ENCODE results near the gene AADAC. TPM values are rescaled to one million over a fixed set of nuclear protein-coding genes. Genes with fewer than 3 reads are reported as not detected.

The AADAC gene
- total and polyA plus RNA-seq, 2 of the 13 experiments (the other 11 are each of a cell fraction or from before 2014, with no cell fraction given): 0.87 to 1.5 TPM

GRCh38 chr3:151856118-151856517, 42.2 kb downstream of the AADAC start:
- 74% methylated on average over 3 of the region's 3 CpGs for WGBS (ENCODE audit: low lambda C conversion rate)
- Histone ChIP-seq H3K4me2 (ENCODE audit: low read depth, low read length) (no peak overlapping the region), H3K36me3 (replicated peaks in 1 of 2; ENCODE audit: control insufficient read depth in 1 of 2, insufficient read depth in 2 of 2, low read length in 2 of 2) (no peaks in the 10 kb centered on the region), H3K9ac (ENCODE audit: insufficient read depth, low read depth, low read length) (no peak overlapping the region), H3K27me3 (ENCODE audit: control insufficient read depth in 1 of 2, insufficient read depth in 2 of 2, low read length in 2 of 2) (no peaks in the 10 kb centered on the region), H3K4me1 (ENCODE audit: insufficient read depth, low read length) (no peaks in the 10 kb centered on the region), H3K27ac (ENCODE audit: extremely low read length, insufficient read depth, low read length) (no peak overlapping the region), H3K79me2 (ENCODE audit: insufficient read depth, low read length) (no peaks in the 10 kb centered on the region), H3K9me3 (ENCODE audit: low read length) (no peaks in the 10 kb centered on the region), H2AFZ (ENCODE audit: low read length) (no peak overlapping the region), H4K20me1 (ENCODE audit: insufficient read depth, low read length) (no peaks in the 10 kb centered on the region), H3K4me3 (replicated peaks in 1 of 3; ENCODE audit: insufficient read depth in 1 of 3, low read depth in 2 of 3, low read length in 3 of 3) (no peak overlapping the region)
- intact Hi-C loops (cut with micrococcal nuclease; ENCODE audit: unreplicated experiment) (no loop called here), in situ Hi-C loops (cut with HindIII; ENCODE audit: extremely low pct_ligation_motif_present, low pct_unique_long_range_greater_than_20kb) (no loop called here)
- no peak for ATAC-seq
- TF ChIP-seq ZBTB1 (CRISPR knock-in tag; IDR thresholded peaks at IDR 0.05; ENCODE audit: borderline replicate concordance): no peak
- no peak for TF ChIP-seq SIN3B (IDR thresholded peaks at IDR 0.05; ENCODE audit: low read length)
- no peak for TF ChIP-seq ZNF3 (CRISPR knock-in tag; IDR thresholded peaks at IDR 0.05)
- no peak for TF ChIP-seq STAG1 (CRISPR knock-in tag; IDR thresholded peaks at IDR 0.05)
- no peak for TF ChIP-seq HOXD1 (CRISPR knock-in tag; IDR thresholded peaks at IDR 0.05)
- TF ChIP-seq ZNF792 (CRISPR knock-in tag; IDR thresholded peaks at IDR 0.05): no peak
- TF ChIP-seq NFATC3 (CRISPR knock-in tag; IDR thresholded peaks at IDR 0.05): no peak
- TF ChIP-seq TSC22D2 (CRISPR knock-in tag; IDR thresholded peaks at IDR 0.05; ENCODE audit: borderline replicate concordance): no peak
- no peak for TF ChIP-seq MEIS1 (CRISPR knock-in tag; IDR thresholded peaks at IDR 0.05; ENCODE audit: borderline replicate concordance)
- TF ChIP-seq EEA1 (CRISPR knock-in tag; IDR thresholded peaks at IDR 0.05; ENCODE audit: borderline replicate concordance): no peak
- TF ChIP-seq HIVEP1 (CRISPR knock-in tag; IDR thresholded peaks at IDR 0.05): no peak
- no peak for TF ChIP-seq YEATS2 (CRISPR knock-in tag; IDR thresholded peaks at IDR 0.05; ENCODE audit: borderline replicate concordance)
- no peak for TF ChIP-seq ZBTB8A (CRISPR knock-in tag; IDR thresholded peaks at IDR 0.05; ENCODE audit: borderline replicate concordance, low read depth)
- no peak for TF ChIP-seq ZBTB10 (CRISPR knock-in tag; IDR thresholded peaks at IDR 0.05; ENCODE audit: borderline replicate concordance)
- TF ChIP-seq ATRX (CRISPR knock-in tag; IDR thresholded peaks at IDR 0.05; ENCODE audit: borderline replicate concordance): no peak
- DNase-seq (ENCODE audit: low spot score): no peak
- POLR2A ChIA-PET: no interaction called here
- FAIRE-seq: no peak
- CTCF ChIA-PET (ENCODE audit: low intra/inter-chr PET ratio, low total read pairs): no interaction called here
- BruUV-seq (replicated peaks): no TSS peak
